Sigmoid colon (tissue), 7 donors: ENCODE data around the gene WDFY2. TPM values are rescaled to one million over a fixed set of nuclear protein-coding genes. Genes with fewer than 3 reads are reported as not detected.

Experiments
- DNase-seq: peaks from one replicate; pipeline ENCODE4 v3.0.0-alpha.2; 2019
- H3K27ac ChIP-seq, 4 donors: fragments of 200-600 bp; sonication (generic); one replicate each; pipeline ENCODE4 v1.5.1; 2016 to 2019; ENCODE audit warnings: mild to moderate bottlenecking in 1 of 4
- H3K27me3 ChIP-seq, 3 donors: fragments of 200-600 bp; sonication (generic); one replicate each; pipeline ENCODE4 v1.5.1; 2019; ENCODE audit warnings: mild to moderate bottlenecking in 1 of 3
- H3K36me3 ChIP-seq, 4 donors: fragments of 200-600 bp; sonication (generic); one replicate each; pipeline ENCODE4 v1.5.1; 2016 to 2019
- H3K4me1 ChIP-seq, 4 donors: fragments of 200-600 bp; sonication (generic); one replicate each; pipeline ENCODE4 v1.5.1; 2017 to 2019
- H3K4me3 ChIP-seq, 4 donors: fragments of 200-600 bp; sonication (generic); one replicate each; pipeline ENCODE4 v1.5.1; 2017 to 2019; ENCODE audit warnings: mild to moderate bottlenecking in 2 of 4, moderate library complexity in 1 of 4
- H3K9me3 ChIP-seq, 4 donors: fragments of 200-600 bp in 3 of 4; sonication (generic) in 3 of 4; one replicate each; pipeline versions ENCODE4 v1.5.1 to v1.6.1; 2013 to 2019
- CTCF ChIP-seq, 4 experiments: fragments of 450-650 bp in 3 of 4; fragments of 200-600 bp in 1 of 4; IDR thresholded peaks; one replicate each; pipeline ENCODE4 v1.5.1; 2016 to 2019; ENCODE audit warnings: antibody characterized with exemption in 4 of 4, mild to moderate bottlenecking in 3 of 4, moderate library complexity in 2 of 4
- EP300 ChIP-seq, 4 donors: sonication (generic); formaldehyde crosslinking; IDR thresholded peaks; one replicate each; pipeline ENCODE4 v1.6.1; 2017; ENCODE audit warnings: antibody characterized with exemption in 4 of 4
- POLR2A ChIP-seq, 2 donors: fragments of 450-650 bp; IDR thresholded peaks; one replicate each; pipeline ENCODE4 v1.6.1; 2016; ENCODE audit warnings: antibody characterized with exemption in 2 of 2, mild to moderate bottlenecking in 2 of 2, moderate library complexity in 2 of 2
- POLR2AphosphoS5 ChIP-seq, 4 donors: sonication (generic); formaldehyde crosslinking; IDR thresholded peaks; one replicate each; pipeline ENCODE4 v1.6.1; 2017; ENCODE audit warnings: antibody characterized with exemption in 4 of 4
- WGBS, 2 donors: extraction: QIAGEN DNeasy Blood & Tissue Kit; methylation state at CpG; one replicate each; pipeline ENCODE4 v1.1.7; 2013; 5-methylcytosine and 5-hydroxymethylcytosine counted together
- intact Hi-C: fragments of 100-400 bp; cut with DNase I; formaldehyde crosslinking; loops from one replicate; pipeline ENCODE4 v1.15.1; 2023
- polyA plus RNA-seq, 3 donors: library from polyadenylated mRNA; stranded (reverse); fragments of 200-250 nt; gene quantifications; one replicate each; pipeline ENCODE4 v1.2.3, GENCODE V29; 2013
- total RNA-seq, 4 donors: library from RNA; depleted of rRNA; stranded (reverse); fragments of >200 nt; gene quantifications; one replicate each; pipeline ENCODE4 v1.1.0, GENCODE V29; 2016
- donor health status: healthy with polysubstance abuse.
- donor health status: Bipolar disorder and iron deficiency.
- donor health status: healthy.

The WDFY2 gene
- total and polyA plus RNA-seq, 7 donors, result 0.60 to 18.3 (median 7.3) TPM

- peaks cover 0 to 36% (median 23%) of the 10 kb centered on the region in 4 donors for H3K4me1 ChIP-seq
- intact Hi-C loops, result no loop called here
These were observed 37.3 kb downstream of the WDFY2 start for GRCh38 chr13:51621602-51622001.

GRCh38 chr13:51623473-51623872 is 39.2 kb downstream of the WDFY2 start:
- Histone ChIP-seq H3K27me3 (no peaks in the 10 kb centered on the region), H3K9me3 (no peaks in the 10 kb centered on the region), H3K4me3 (no peak overlapping the region), H3K36me3 (no peaks in the 10 kb centered on the region), H3K27ac (no peak overlapping the region), H3K4me1 (peaks cover 0 to 53% (median 31%) of the 10 kb centered on the region in 4 donors)
- WGBS, 2 donors, result 40 to 57% methylated on average over 2 of the region's 2 CpGs
- TF ChIP-seq POLR2AphosphoS5 (IDR thresholded peaks at IDR 0.05), result no peak
- no peak for TF ChIP-seq EP300 (IDR thresholded peaks at IDR 0.05)
- no peak for TF ChIP-seq CTCF (IDR thresholded peaks at IDR 0.05)
- TF ChIP-seq POLR2A (IDR thresholded peaks at IDR 0.05), result no peak
- intact Hi-C loops, result no loop called here
- DNase-seq, result no peak

More at GRCh38 chr13:51621602-51622001, 37.3 kb downstream of the WDFY2 start:
- Histone ChIP-seq H3K36me3 (no peaks in the 10 kb centered on the region), H3K27me3 (no peaks in the 10 kb centered on the region), H3K4me3 (no peak overlapping the region), H3K27ac (no peak overlapping the region), H3K9me3 (no peaks in the 10 kb centered on the region)
- TF ChIP-seq POLR2AphosphoS5 (IDR thresholded peaks at IDR 0.05) (no peak), CTCF (IDR thresholded peaks at IDR 0.05) (no peak), EP300 (IDR thresholded peaks at IDR 0.05) (no peak), POLR2A (IDR thresholded peaks at IDR 0.05) (no peak)
- WGBS, 2 donors, result 92 to 95% methylated on average over 2 of the region's 2 CpGs
- no peak for DNase-seq

- Histone ChIP-seq H3K36me3 (no peaks in the 10 kb centered on the region), H3K27me3 (no peaks in the 10 kb centered on the region), H3K4me1 (peaks cover 0 to 48% (median 26%) of the 10 kb centered on the region in 4 donors), H3K4me3 (no peak overlapping the region), H3K9me3 (no peaks in the 10 kb centered on the region), H3K27ac (no peak overlapping the region)
- intact Hi-C loops, result no loop called here
- 96 to 97% methylated on average over 1 of the region's 1 CpG for WGBS, 2 donors
- TF ChIP-seq CTCF (IDR thresholded peaks at IDR 0.05) (no peak), POLR2AphosphoS5 (IDR thresholded peaks at IDR 0.05) (no peak), EP300 (IDR thresholded peaks at IDR 0.05) (no peak), POLR2A (IDR thresholded peaks at IDR 0.05) (no peak)
- DNase-seq, result no peak
These were observed 39.9 kb downstream of the WDFY2 start for GRCh38 chr13:51624207-51624606.

GRCh38 chr13:51624695-51625345 is 40.6 kb downstream of the WDFY2 start:
- intact Hi-C loops, result no loop called here
- H3K27ac ChIP-seq, result no peak overlapping the region

More at GRCh38 chr13:51624695-51625345, 40.6 kb downstream of the WDFY2 start:
- 73 to 90% methylated on average over 3 of the region's 3 CpGs for WGBS, 2 donors
- no peaks in the 10 kb centered on the region for H3K27me3 ChIP-seq
- peaks cover 0 to 46% (median 21%) of the 10 kb centered on the region in 4 donors for H3K4me1 ChIP-seq
- no peak overlapping the region for H3K4me3 ChIP-seq
- TF ChIP-seq CTCF (IDR thresholded peaks at IDR 0.05) (no peak), POLR2A (IDR thresholded peaks at IDR 0.05) (no peak), EP300 (IDR thresholded peaks at IDR 0.05) (no peak), POLR2AphosphoS5 (IDR thresholded peaks at IDR 0.05) (no peak)
- no peaks in the 10 kb centered on the region for H3K9me3 ChIP-seq
- H3K36me3 ChIP-seq, result no peaks in the 10 kb centered on the region
- no peak for DNase-seq
